ENCODE data around the gene C2CD2L. TPM values are rescaled to one million over a fixed set of nuclear protein-coding genes. Genes with fewer than 3 reads are reported as not detected.

C2CD2L gene
- total and polyA plus RNA-seq, 2 of the 13 experiments (the other 11 are each of a cell fraction or from before 2014, with no cell fraction given), result 3.7 to 5.5 TPM

DNA sequence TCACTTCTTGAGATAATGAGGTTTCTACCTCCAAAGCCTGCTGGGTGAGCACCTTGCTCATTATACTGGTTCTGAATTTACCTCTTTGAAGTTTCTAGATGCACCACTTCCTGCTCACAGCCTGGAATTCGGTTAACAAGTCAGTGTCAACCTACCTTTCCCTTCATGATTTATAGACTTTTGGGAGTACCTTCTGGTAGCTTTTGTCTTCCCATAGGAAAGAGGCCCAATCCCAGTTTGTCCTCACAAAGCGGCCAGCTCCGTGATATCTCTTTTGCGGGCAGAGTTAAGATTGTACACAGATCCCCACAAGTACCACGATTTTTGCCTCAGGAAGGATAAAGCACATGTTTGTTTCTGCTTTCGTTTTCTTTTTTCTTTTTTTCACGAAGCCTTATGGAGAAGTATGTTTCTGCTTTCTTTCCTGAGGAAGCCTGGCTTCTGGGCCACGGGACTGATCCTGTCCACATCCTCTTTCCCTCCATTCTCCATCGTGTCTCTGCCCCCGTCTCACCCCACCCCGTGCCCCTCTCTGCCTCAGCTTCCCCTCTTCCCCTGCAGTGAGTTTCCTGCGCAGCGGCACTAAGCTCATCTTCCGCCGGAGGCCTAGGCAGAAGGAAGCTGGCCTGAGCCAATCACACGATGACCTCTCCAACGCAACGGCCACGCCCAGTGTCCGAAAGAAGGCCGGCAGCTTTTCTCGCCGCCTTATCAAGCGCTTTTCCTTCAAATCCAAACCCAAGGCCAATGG is 8.5 kb downstream of the C2CD2L start:
- 93% methylated on average over 24 of the region's 24 CpGs for WGBS (ENCODE audit: low lambda C conversion rate)

DNA sequence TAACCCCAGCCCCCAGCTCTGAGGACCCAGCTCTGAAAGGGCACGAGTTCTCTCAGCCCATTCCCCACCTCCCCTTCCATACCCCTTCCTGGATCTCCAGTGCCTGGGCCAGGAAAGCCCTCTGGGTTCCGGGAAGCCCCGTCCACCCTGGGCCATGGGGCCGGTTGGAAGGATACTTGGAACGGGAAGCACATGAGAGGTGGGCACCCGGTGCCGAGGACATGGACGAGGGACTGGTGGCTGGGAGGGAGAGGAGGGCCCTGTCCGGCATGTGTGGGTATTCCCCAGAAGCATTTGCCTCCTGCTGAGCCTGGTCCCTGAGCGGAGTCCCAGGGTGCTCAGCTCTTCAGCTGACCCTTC is 9.1 kb downstream of the C2CD2L start:
- Histone ChIP-seq H3K9me3 (ENCODE audit: low read length) (no peaks in the 10 kb centered on the region), H3K36me3 (replicated peaks in 1 of 2; ENCODE audit: control insufficient read depth in 1 of 2, insufficient read depth in 2 of 2, low read length in 2 of 2) (peaks cover 14 to 26% of the 10 kb centered on the region in 2 experiments), H3K4me3 (replicated peaks in 1 of 3; ENCODE audit: insufficient read depth in 1 of 3, low read depth in 2 of 3, low read length in 3 of 3) (no peak overlapping the region), H3K9ac (ENCODE audit: insufficient read depth, low read depth, low read length) (no peak overlapping the region), H3K27ac (ENCODE audit: extremely low read length, insufficient read depth, low read length) (no peak overlapping the region), H3K4me1 (ENCODE audit: insufficient read depth, low read length) (peaks cover 12% of the 10 kb centered on the region), H2AFZ (ENCODE audit: low read length) (no peak overlapping the region), H3K79me2 (ENCODE audit: insufficient read depth, low read length) (no peaks in the 10 kb centered on the region), H3K4me2 (ENCODE audit: low read depth, low read length) (no peak overlapping the region), H4K20me1 (ENCODE audit: insufficient read depth, low read length) (no peaks in the 10 kb centered on the region), H3K27me3 (ENCODE audit: control insufficient read depth in 1 of 2, insufficient read depth in 2 of 2, low read length in 2 of 2) (no peaks in the 10 kb centered on the region; a peak in 1 of 5 replicates)
- in situ Hi-C loops (cut with HindIII; ENCODE audit: extremely low pct_ligation_motif_present, low pct_unique_long_range_greater_than_20kb), result no loop called here
- 91% methylated on average over 8 of the region's 10 CpGs for WGBS (ENCODE audit: low lambda C conversion rate)
- intact Hi-C loops (cut with micrococcal nuclease; ENCODE audit: unreplicated experiment), result no loop called here
- ChIA-PET POLR2A (interaction anchor here (0.7 kb wide), 1 partner anchor 222 kb away, joined by 3 read pairs; no protein-coding TSS in a partner anchor), CTCF (ENCODE audit: low intra/inter-chr PET ratio, low total read pairs) (no interaction called here)
- FAIRE-seq (no peak), ATAC-seq (no peak), DNase-seq (ENCODE audit: low spot score) (no peak)
- no TSS peak for BruUV-seq (replicated peaks)
- TF ChIP-seq ZNF788 (CRISPR knock-in tag; IDR thresholded peaks at IDR 0.05; ENCODE audit: borderline replicate concordance), result no peak
- TF ChIP-seq, protein P1, sequence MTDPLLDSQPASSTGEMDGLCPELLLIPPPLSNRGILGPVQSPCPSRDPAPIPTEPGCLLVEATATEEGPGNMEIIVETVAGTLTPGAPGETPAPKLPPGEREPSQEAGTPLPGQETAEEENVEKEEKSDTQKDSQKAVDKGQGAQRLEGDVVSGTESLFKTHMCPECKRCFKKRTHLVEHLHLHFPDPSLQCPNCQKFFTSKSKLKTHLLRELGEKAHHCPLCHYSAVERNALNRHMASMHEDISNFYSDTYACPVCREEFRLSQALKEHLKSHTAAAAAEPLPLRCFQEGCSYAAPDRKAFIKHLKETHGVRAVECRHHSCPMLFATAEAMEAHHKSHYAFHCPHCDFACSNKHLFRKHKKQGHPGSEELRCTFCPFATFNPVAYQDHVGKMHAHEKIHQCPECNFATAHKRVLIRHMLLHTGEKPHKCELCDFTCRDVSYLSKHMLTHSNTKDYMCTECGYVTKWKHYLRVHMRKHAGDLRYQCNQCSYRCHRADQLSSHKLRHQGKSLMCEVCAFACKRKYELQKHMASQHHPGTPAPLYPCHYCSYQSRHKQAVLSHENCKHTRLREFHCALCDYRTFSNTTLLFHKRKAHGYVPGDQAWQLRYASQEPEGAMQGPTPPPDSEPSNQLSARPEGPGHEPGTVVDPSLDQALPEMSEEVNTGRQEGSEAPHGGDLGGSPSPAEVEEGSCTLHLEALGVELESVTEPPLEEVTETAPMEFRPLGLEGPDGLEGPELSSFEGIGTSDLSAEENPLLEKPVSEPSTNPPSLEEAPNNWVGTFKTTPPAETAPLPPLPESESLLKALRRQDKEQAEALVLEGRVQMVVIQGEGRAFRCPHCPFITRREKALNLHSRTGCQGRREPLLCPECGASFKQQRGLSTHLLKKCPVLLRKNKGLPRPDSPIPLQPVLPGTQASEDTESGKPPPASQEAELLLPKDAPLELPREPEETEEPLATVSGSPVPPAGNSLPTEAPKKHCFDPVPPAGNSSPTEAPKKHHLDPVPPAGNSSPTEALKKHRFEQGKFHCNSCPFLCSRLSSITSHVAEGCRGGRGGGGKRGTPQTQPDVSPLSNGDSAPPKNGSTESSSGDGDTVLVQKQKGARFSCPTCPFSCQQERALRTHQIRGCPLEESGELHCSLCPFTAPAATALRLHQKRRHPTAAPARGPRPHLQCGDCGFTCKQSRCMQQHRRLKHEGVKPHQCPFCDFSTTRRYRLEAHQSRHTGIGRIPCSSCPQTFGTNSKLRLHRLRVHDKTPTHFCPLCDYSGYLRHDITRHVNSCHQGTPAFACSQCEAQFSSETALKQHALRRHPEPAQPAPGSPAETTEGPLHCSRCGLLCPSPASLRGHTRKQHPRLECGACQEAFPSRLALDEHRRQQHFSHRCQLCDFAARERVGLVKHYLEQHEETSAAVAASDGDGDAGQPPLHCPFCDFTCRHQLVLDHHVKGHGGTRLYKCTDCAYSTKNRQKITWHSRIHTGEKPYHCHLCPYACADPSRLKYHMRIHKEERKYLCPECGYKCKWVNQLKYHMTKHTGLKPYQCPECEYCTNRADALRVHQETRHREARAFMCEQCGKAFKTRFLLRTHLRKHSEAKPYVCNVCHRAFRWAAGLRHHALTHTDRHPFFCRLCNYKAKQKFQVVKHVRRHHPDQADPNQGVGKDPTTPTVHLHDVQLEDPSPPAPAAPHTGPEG (CRISPR knock-in tag; IDR thresholded peaks at IDR 0.05), result no peak
- no peak for TF ChIP-seq ATRX (CRISPR knock-in tag; IDR thresholded peaks at IDR 0.05; ENCODE audit: borderline replicate concordance)
- no peak for TF ChIP-seq CHCHD3 (CRISPR knock-in tag; IDR thresholded peaks at IDR 0.05)
- no peak for TF ChIP-seq ZNF333 (CRISPR knock-in tag; IDR thresholded peaks at IDR 0.05; ENCODE audit: borderline replicate concordance)
- TF ChIP-seq, protein P2, sequence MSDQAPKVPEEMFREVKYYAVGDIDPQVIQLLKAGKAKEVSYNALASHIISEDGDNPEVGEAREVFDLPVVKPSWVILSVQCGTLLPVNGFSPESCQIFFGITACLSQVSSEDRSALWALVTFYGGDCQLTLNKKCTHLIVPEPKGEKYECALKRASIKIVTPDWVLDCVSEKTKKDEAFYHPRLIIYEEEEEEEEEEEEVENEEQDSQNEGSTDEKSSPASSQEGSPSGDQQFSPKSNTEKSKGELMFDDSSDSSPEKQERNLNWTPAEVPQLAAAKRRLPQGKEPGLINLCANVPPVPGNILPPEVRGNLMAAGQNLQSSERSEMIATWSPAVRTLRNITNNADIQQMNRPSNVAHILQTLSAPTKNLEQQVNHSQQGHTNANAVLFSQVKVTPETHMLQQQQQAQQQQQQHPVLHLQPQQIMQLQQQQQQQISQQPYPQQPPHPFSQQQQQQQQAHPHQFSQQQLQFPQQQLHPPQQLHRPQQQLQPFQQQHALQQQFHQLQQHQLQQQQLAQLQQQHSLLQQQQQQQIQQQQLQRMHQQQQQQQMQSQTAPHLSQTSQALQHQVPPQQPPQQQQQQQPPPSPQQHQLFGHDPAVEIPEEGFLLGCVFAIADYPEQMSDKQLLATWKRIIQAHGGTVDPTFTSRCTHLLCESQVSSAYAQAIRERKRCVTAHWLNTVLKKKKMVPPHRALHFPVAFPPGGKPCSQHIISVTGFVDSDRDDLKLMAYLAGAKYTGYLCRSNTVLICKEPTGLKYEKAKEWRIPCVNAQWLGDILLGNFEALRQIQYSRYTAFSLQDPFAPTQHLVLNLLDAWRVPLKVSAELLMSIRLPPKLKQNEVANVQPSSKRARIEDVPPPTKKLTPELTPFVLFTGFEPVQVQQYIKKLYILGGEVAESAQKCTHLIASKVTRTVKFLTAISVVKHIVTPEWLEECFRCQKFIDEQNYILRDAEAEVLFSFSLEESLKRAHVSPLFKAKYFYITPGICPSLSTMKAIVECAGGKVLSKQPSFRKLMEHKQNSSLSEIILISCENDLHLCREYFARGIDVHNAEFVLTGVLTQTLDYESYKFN (CRISPR knock-in tag; conservative IDR thresholded peaks at IDR 0.05), result no peak

More for the DNA sequence above, 8.5 kb downstream of the C2CD2L start:
- Histone ChIP-seq H3K4me3 (replicated peaks in 1 of 3; ENCODE audit: insufficient read depth in 1 of 3, low read depth in 2 of 3, low read length in 3 of 3) (no peak overlapping the region), H4K20me1 (ENCODE audit: insufficient read depth, low read length) (no peaks in the 10 kb centered on the region), H3K9me3 (ENCODE audit: low read length) (no peaks in the 10 kb centered on the region), H3K36me3 (replicated peaks in 1 of 2; ENCODE audit: control insufficient read depth in 1 of 2, insufficient read depth in 2 of 2, low read length in 2 of 2) (peaks cover 14 to 32% of the 10 kb centered on the region in 2 experiments), H3K79me2 (ENCODE audit: insufficient read depth, low read length) (no peaks in the 10 kb centered on the region), H3K4me1 (ENCODE audit: insufficient read depth, low read length) (peaks cover 8% of the 10 kb centered on the region), H3K27ac (ENCODE audit: extremely low read length, insufficient read depth, low read length) (no peak overlapping the region), H3K27me3 (ENCODE audit: control insufficient read depth in 1 of 2, insufficient read depth in 2 of 2, low read length in 2 of 2) (no peaks in the 10 kb centered on the region; a peak in 1 of 5 replicates), H2AFZ (ENCODE audit: low read length) (no peak overlapping the region), H3K9ac (ENCODE audit: insufficient read depth, low read depth, low read length) (no peak overlapping the region), H3K4me2 (ENCODE audit: low read depth, low read length) (no peak overlapping the region)
- TF ChIP-seq ZNF225 (CRISPR knock-in tag; IDR thresholded peaks at IDR 0.05) (no peak), ZNF230 (CRISPR knock-in tag; IDR thresholded peaks at IDR 0.05) (no peak), ZNF567 (CRISPR knock-in tag; IDR thresholded peaks at IDR 0.05; ENCODE audit: borderline replicate concordance) (no peak), MATR3 (CRISPR knock-in tag; IDR thresholded peaks at IDR 0.05) (no peak)
- ChIA-PET CTCF (ENCODE audit: low intra/inter-chr PET ratio, low total read pairs) (no interaction called here), POLR2A (interaction anchor here (0.7 kb wide), 1 partner anchor 223 kb away, joined by 3 read pairs; no protein-coding TSS in a partner anchor)
- FAIRE-seq (no peak), DNase-seq (ENCODE audit: low spot score) (no peak), ATAC-seq (no peak)
- BruUV-seq (replicated peaks), result no TSS peak
- in situ Hi-C loops (cut with HindIII; ENCODE audit: extremely low pct_ligation_motif_present, low pct_unique_long_range_greater_than_20kb), result no loop called here
- intact Hi-C loops (cut with micrococcal nuclease; ENCODE audit: unreplicated experiment), result no loop called here

Measured in HepG2 (cell line).